OCI-LY7 (cell line): ENCODE data around the gene B3GAT3. TPM values are rescaled to one million over a fixed set of nuclear protein-coding genes. Genes with fewer than 3 reads are reported as not detected.

Experiments
- BruUV-seq: library from RNA; stranded (reverse); fragments of 400-500 nt; replicated peaks from 2 replicates; lab custom pipeline; 2021; lab: Mats Ljungman, UMichigan
- CTCF ChIA-PET: fragments of 300-600 bp; sonication (Branson Sonifier 250); formaldehyde crosslinking; loops from one replicate; lab custom pipeline; 2022; ENCODE audit warnings: antibody characterized with exemption; ENCODE audit not compliant: unreplicated experiment; lab: Charles Lee
- POLR2A ChIA-PET: fragments of 300-600 bp; sonication (Branson Sonifier 250); formaldehyde crosslinking; loops from one replicate; lab custom pipeline; 2022; ENCODE audit warnings: antibody characterized with exemption; lab: Charles Lee
- DNase-seq: peaks from one replicate; pipeline ENCODE4 v3.0.0-alpha.2; 2015; ENCODE audit warnings: low spot score
- H2AFZ ChIP-seq: fragments of 200-600 bp; sonication (generic), shearing (Covaris generic); 2 replicates; pipeline ENCODE4 v1.6.1; 2014; ENCODE audit warnings: mild to moderate bottlenecking, antibody characterized with exemption, low read length, moderate library complexity
- H3K27ac ChIP-seq: fragments of 200-600 bp; sonication (generic); 2 replicates; pipeline ENCODE4 v1.5.1; 2014; ENCODE audit warnings: mixed run types, low read depth, mild to moderate bottlenecking, moderate library complexity, low read length, inconsistent platforms; ENCODE audit not compliant: poor library complexity, severe bottlenecking
- H3K36me3 ChIP-seq: fragments of 200-600 bp; sonication (generic); 2 replicates; pipeline ENCODE4 v1.6.1; 2014; ENCODE audit warnings: mild to moderate bottlenecking, antibody characterized with exemption, low read length, moderate library complexity, mixed read lengths; ENCODE audit not compliant: insufficient read depth
- H3K4me1 ChIP-seq: fragments of 200-600 bp; sonication (generic); 2 replicates; pipeline ENCODE4 v1.5.1; 2014; ENCODE audit warnings: mild to moderate bottlenecking, low read length; ENCODE audit not compliant: insufficient read depth, poor library complexity, severe bottlenecking
- H3K4me2 ChIP-seq: fragments of 200-600 bp; sonication (generic); 2 replicates; pipeline ENCODE4 v1.6.1; 2014; ENCODE audit warnings: mild to moderate bottlenecking, low read length
- H3K4me3 ChIP-seq: fragments of 200-600 bp; sonication (generic); 2 replicates; pipeline ENCODE4 v1.5.1; 2014; ENCODE audit warnings: mild to moderate bottlenecking, low read depth, low read length; ENCODE audit not compliant: poor library complexity, severe bottlenecking
- H3K79me2 ChIP-seq: fragments of 200-600 bp; sonication (generic); 2 replicates; pipeline ENCODE4 v1.6.1; 2016; ENCODE audit warnings: low read depth, mild to moderate bottlenecking, low read length, moderate library complexity, mixed read lengths; ENCODE audit not compliant: insufficient read depth
- H3K9me2 ChIP-seq: fragments of 200-600 bp; sonication (generic); 2 replicates; pipeline ENCODE4 v1.6.1; 2016; ENCODE audit warnings: mild to moderate bottlenecking, low read length, mixed read lengths; ENCODE audit not compliant: insufficient read depth
- H3K9me3 ChIP-seq: fragments of 200-600 bp; sonication (generic); 2 replicates; pipeline ENCODE4 v1.6.1; 2014; ENCODE audit warnings: mild to moderate bottlenecking, mixed run types, low read length, mixed read lengths
- H4K20me1 ChIP-seq: fragments of 200-600 bp; sonication (generic); 2 replicates; pipeline ENCODE4 v1.6.1; 2014; ENCODE audit warnings: mild to moderate bottlenecking, antibody characterized with exemption, low read length, moderate library complexity, mixed read lengths; ENCODE audit not compliant: insufficient read depth
- CTCF ChIP-seq: fragments of 200-600 bp; sonication (generic); conservative IDR thresholded peaks from 2 replicates; pipeline ENCODE4 v1.5.1; 2014; ENCODE audit warnings: mild to moderate bottlenecking, antibody characterized with exemption, low read length, moderate library complexity, mixed read lengths
- EZH2phosphoT487 ChIP-seq: fragments of 200-600 bp; sonication (generic); IDR thresholded peaks from 2 replicates; pipeline ENCODE4 v1.6.1; 2018; ENCODE audit warnings: low read depth, borderline replicate concordance, mild to moderate bottlenecking, mixed run types, antibody characterized with exemption, low read length, moderate library complexity, mixed read lengths
- intact Hi-C: fragments of 100-400 bp; cut with micrococcal nuclease; formaldehyde crosslinking; loops from one replicate; pipeline ENCODE4 v1.10.0; 2022; ENCODE audit not compliant: unreplicated experiment
- total RNA-seq, 2 experiments: library from RNA; depleted of rRNA in 1 of 2; stranded (reverse); fragments of >200 nt in 1 of 2; shearing (Covaris generic) in 1 of 2; gene quantifications; 2 replicates each; pipeline ENCODE4 v1.2.3, GENCODE V29; 2014 to 2022

The B3GAT3 gene
- total RNA-seq, 2 experiments from 2014 or later = 71.3 to 74.3 TPM

- no peak overlapping the region for H3K4me3 ChIP-seq
- H2AFZ ChIP-seq = no peak overlapping the region
- no TSS peak for BruUV-seq
- no peaks in the 10 kb centered on the region for H4K20me1 ChIP-seq
- peaks cover 5% of the 10 kb centered on the region; the same call in 1 of the 2 replicates for H3K79me2 ChIP-seq
- ChIA-PET CTCF (no interaction called here), POLR2A (interaction anchor here (1.2 kb wide), 1 partner anchor 18 kb away, joined by 5 read pairs; the partner anchor contains the start of gene TUT1)
- H3K36me3 ChIP-seq = peaks cover 35% of the 10 kb centered on the region
- no peaks in the 10 kb centered on the region for H3K9me3 ChIP-seq
- intact Hi-C loops = no loop called here
- no peak overlapping the region for H3K27ac ChIP-seq
- H3K9me2 ChIP-seq = no peaks in the 10 kb centered on the region
- peaks cover 37% of the 10 kb centered on the region for H3K4me1 ChIP-seq
- no peak for DNase-seq
- H3K4me2 ChIP-seq = no peak overlapping the region
- TF ChIP-seq EZH2phosphoT487 (no peak), CTCF (no peak)
Observed at GRCh38 chr11:62608776-62609175, 13.0 kb downstream of the B3GAT3 start.

- H4K20me1 ChIP-seq = no peaks in the 10 kb centered on the region
- intact Hi-C loops = no loop called here
- ChIA-PET POLR2A (interaction anchor here (1.2 kb wide), 1 partner anchor 17 kb away, joined by 5 read pairs; the partner anchor contains the start of gene TUT1), CTCF (no interaction called here)
- H3K4me1 ChIP-seq = peaks cover 33% of the 10 kb centered on the region
- DNase-seq = peak; percentile 43
- no peak for TF ChIP-seq EZH2phosphoT487
- TF ChIP-seq CTCF = no peak
- no peak overlapping the region for H2AFZ ChIP-seq
- peak overlapping the region; percentile 53 for H3K4me2 ChIP-seq
- peaks cover 44% of the 10 kb centered on the region for H3K36me3 ChIP-seq
- no peaks in the 10 kb centered on the region for H3K9me2 ChIP-seq
- no peaks in the 10 kb centered on the region for H3K9me3 ChIP-seq
- H3K27ac ChIP-seq = peak overlapping the region; percentile 37
- peaks cover 5% of the 10 kb centered on the region; the same call in 1 of the 2 replicates for H3K79me2 ChIP-seq
- no TSS peak for BruUV-seq
- no peak overlapping the region for H3K4me3 ChIP-seq
Observed at GRCh38 chr11:62607714-62608113, 14.1 kb downstream of the B3GAT3 start.

- POLR2A ChIA-PET = no interaction called here
- intact Hi-C loops = no loop called here
- H3K36me3 ChIP-seq = peaks cover 56% of the 10 kb centered on the region
Observed at GRCh38 chr11:62605902-62606301, 15.9 kb downstream of the B3GAT3 start.

More at GRCh38 chr11:62605902-62606301, 15.9 kb downstream of the B3GAT3 start:
- H3K9me2 ChIP-seq = no peaks in the 10 kb centered on the region
- no peaks in the 10 kb centered on the region for H4K20me1 ChIP-seq
- no peak for TF ChIP-seq EZH2phosphoT487
- TF ChIP-seq CTCF = no peak
- H3K9me3 ChIP-seq = no peaks in the 10 kb centered on the region
- H3K27ac ChIP-seq = no peak overlapping the region
- H3K4me2 ChIP-seq = no peak overlapping the region
- H3K79me2 ChIP-seq = peaks cover 5% of the 10 kb centered on the region
- BruUV-seq = no TSS peak
- CTCF ChIA-PET = no interaction called here
- H2AFZ ChIP-seq = no peak overlapping the region
- DNase-seq = no peak
- peaks cover 31% of the 10 kb centered on the region for H3K4me1 ChIP-seq
- H3K4me3 ChIP-seq = no peak overlapping the region
